A549 (cell line): ENCODE results near the gene QSER1.

Experiments
- CTCF ChIP-seq: fragments of >200 bp; sonication (Bioruptor Twin); formaldehyde crosslinking; IDR thresholded peaks from 3 replicates; pipeline ENCODE4 v1.5.1; 2016
- HDAC2 ChIP-seq: fragments of 200-600 bp; sonication (generic); IDR thresholded peaks from 2 replicates; pipeline ENCODE4 v1.6.1; 2016
- RARB ChIP-seq: fragments of 250-450 bp; sonication (Bioruptor Pico); IDR thresholded peaks from 2 replicates; pipeline ENCODE4 v1.8.0; 2021; ENCODE audit warnings: mild to moderate bottlenecking, moderate library complexity

DNA sequence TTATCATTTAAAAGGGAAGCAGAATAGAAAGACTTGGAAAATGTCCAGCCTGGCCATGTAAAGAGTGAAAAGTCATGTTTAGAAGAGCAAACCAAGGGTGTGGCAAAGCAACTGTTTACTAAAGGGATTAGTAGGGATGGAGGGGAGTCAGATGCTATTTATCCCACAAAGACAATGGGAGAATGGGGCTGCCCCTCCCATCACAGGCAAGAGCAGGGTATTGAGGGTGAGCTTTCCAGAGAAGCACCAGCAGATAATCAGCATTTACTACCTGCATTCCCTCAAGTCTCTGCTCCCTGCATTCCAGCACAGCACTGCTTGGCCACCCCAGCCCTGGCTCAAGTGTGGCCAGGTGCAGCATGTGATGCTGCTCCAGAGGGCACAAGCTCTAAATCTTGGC, 18.5 kb upstream of the QSER1 start:
- TF ChIP-seq HDAC2: no peak
- TF ChIP-seq CTCF: no peak
- TF ChIP-seq RARB (CRISPR knock-in tag): no peak
